GM23338 (cell line): ENCODE measurements around the gene KIF1A. TPM values are rescaled to one million over a fixed set of nuclear protein-coding genes. Genes with fewer than 3 reads are reported as not detected.

Experiments
- ATAC-seq: fragments of 200-7000 bp; cut with Tn5 transposase; 3 replicates; pipeline ENCODE4 v1.9.1; 2020
- DNase-seq: peaks from one replicate; pipeline ENCODE4 v3.0.0-alpha.2; 2015; ENCODE audit warnings: low spot score
- H2AFZ ChIP-seq: fragments of 200-600 bp; sonication (generic); 2 replicates; pipeline ENCODE4 v1.8.0; 2016; ENCODE audit warnings: antibody characterized with exemption, mild to moderate bottlenecking, moderate library complexity
- H3F3A ChIP-seq: fragments of 200-600 bp; sonication (generic); replicated peaks from 2 replicates; pipeline ENCODE4 v1.8.0; 2017; ENCODE audit warnings: antibody characterized with exemption, mixed run types, low read depth
- H3K27ac ChIP-seq: fragments of 200-600 bp; sonication (generic); 2 replicates; pipeline ENCODE4 v1.6.1; 2016; ENCODE audit warnings: low read depth
- H3K27me3 ChIP-seq: fragments of 200-600 bp; sonication (generic); 2 replicates; pipeline ENCODE4 v1.8.0; 2016; ENCODE audit warnings: mild to moderate bottlenecking, mixed run types, moderate library complexity; ENCODE audit not compliant: insufficient read depth
- H3K36me3 ChIP-seq: fragments of 200-600 bp; sonication (generic); 2 replicates; pipeline ENCODE4 v1.8.0; 2016; ENCODE audit warnings: mild to moderate bottlenecking; ENCODE audit not compliant: insufficient read depth
- H3K4me1 ChIP-seq: fragments of 200-600 bp; sonication (generic); 2 replicates; pipeline ENCODE4 v1.8.0; 2016; ENCODE audit warnings: mild to moderate bottlenecking, moderate library complexity; ENCODE audit not compliant: insufficient read depth
- H3K4me2 ChIP-seq: fragments of 200-600 bp; sonication (generic); 2 replicates; pipeline ENCODE4 v1.7.1; 2017; ENCODE audit warnings: mixed run types
- H3K4me3 ChIP-seq: fragments of 200-600 bp; sonication (generic); 2 replicates; pipeline ENCODE4 v1.6.1; 2016; ENCODE audit warnings: mixed run types
- H3K79me2 ChIP-seq: fragments of 200-600 bp; sonication (generic); replicated peaks from 2 replicates; pipeline ENCODE4 v1.8.0; 2017; ENCODE audit warnings: mild to moderate bottlenecking; ENCODE audit not compliant: insufficient read depth
- H3K9me2 ChIP-seq: fragments of 200-600 bp; sonication (generic); 2 replicates; pipeline ENCODE4 v1.8.0; 2017; ENCODE audit not compliant: insufficient read depth
- H4K20me1 ChIP-seq: fragments of 200-600 bp; sonication (generic); replicated peaks from 2 replicates; pipeline ENCODE4 v1.8.0; 2017; ENCODE audit warnings: mild to moderate bottlenecking; ENCODE audit not compliant: insufficient read depth
- H3K27ac Mint-ChIP-seq: 2 replicates; pipeline ENCODE4 v1.8.0; 2020; ENCODE audit warnings: inconsistent platforms, mild to moderate bottlenecking, moderate library complexity, mixed read lengths
- H3K27me3 Mint-ChIP-seq: 3 replicates; pipeline ENCODE4 v1.8.0; 2022; ENCODE audit warnings: low read depth, mild to moderate bottlenecking, moderate library complexity, mixed read lengths, inconsistent platforms; ENCODE audit not compliant: insufficient read depth, poor library complexity
- H3K36me3 Mint-ChIP-seq: 3 replicates; pipeline ENCODE4 v1.8.0; 2021; ENCODE audit warnings: low read depth, mild to moderate bottlenecking, inconsistent platforms, moderate library complexity, mixed read lengths
- H3K4me1 Mint-ChIP-seq: 3 replicates; pipeline ENCODE4 v1.8.0; 2020; ENCODE audit warnings: mild to moderate bottlenecking, inconsistent platforms, mixed read lengths
- H3K4me3 Mint-ChIP-seq: 3 replicates; pipeline ENCODE4 v1.8.0; 2021; ENCODE audit warnings: moderate library complexity, mild to moderate bottlenecking, inconsistent platforms, mixed read lengths
- H3K9me3 Mint-ChIP-seq: 3 replicates; pipeline ENCODE4 v1.8.0; 2020; ENCODE audit warnings: moderate library complexity, mild to moderate bottlenecking, inconsistent platforms, mixed read lengths
- CREB1 ChIP-seq: fragments of 250-450 bp; sonication (Bioruptor Pico); IDR thresholded peaks from 2 replicates; pipeline ENCODE4 v1.5.0; 2020; ENCODE audit warnings: low read depth, mild to moderate bottlenecking, moderate library complexity
- CTCF ChIP-seq, 2 experiments: fragments of 200-600 bp in 1 of 2; sonication (generic) in 1 of 2; conservative IDR thresholded peaks; 2 replicates each; pipeline versions ENCODE4 v1.5.1 to v1.6.1; 2016 to 2017; ENCODE audit warnings: antibody characterized with exemption in 2 of 2, low read depth in 2 of 2, mild to moderate bottlenecking in 2 of 2, moderate library complexity in 1 of 2
- ETS1 ChIP-seq: IDR thresholded peaks from 2 replicates; pipeline ENCODE4 v1.6.1; 2016; ENCODE audit warnings: antibody characterized with exemption
- EZH2 ChIP-seq: fragments of 200-600 bp; sonication (generic); IDR thresholded peaks from one replicate; pipeline ENCODE4 v1.8.0; 2017; ENCODE audit warnings: antibody characterized with exemption, mild to moderate bottlenecking, low read depth; ENCODE audit not compliant: unreplicated experiment
- EZH2phosphoT487 ChIP-seq: fragments of 200-600 bp; sonication (generic); IDR thresholded peaks from one replicate; pipeline ENCODE4 v1.8.1; 2018; ENCODE audit warnings: antibody characterized with exemption; ENCODE audit not compliant: unreplicated experiment
- JUNB ChIP-seq: IDR thresholded peaks from one replicate; pipeline ENCODE4 v1.6.1; 2016; ENCODE audit warnings: antibody characterized with exemption; ENCODE audit not compliant: unreplicated experiment
- NANOG ChIP-seq: IDR thresholded peaks from 2 replicates; pipeline ENCODE4 v1.6.1; 2016; ENCODE audit warnings: antibody characterized with exemption, borderline replicate concordance
- POLR2AphosphoS5 ChIP-seq: IDR thresholded peaks from 2 replicates; pipeline ENCODE4 v1.6.1; 2016; ENCODE audit warnings: antibody characterized with exemption, low read depth
- REST ChIP-seq: IDR thresholded peaks from one replicate; pipeline ENCODE4 v1.6.1; 2018; ENCODE audit warnings: antibody characterized with exemption; ENCODE audit not compliant: unreplicated experiment
- STAT1 ChIP-seq: IDR thresholded peaks from one replicate; pipeline ENCODE4 v1.6.1; 2016; ENCODE audit warnings: antibody characterized with exemption; ENCODE audit not compliant: unreplicated experiment
- ZNF114 ChIP-seq: fragments of 250-450 bp; sonication (Bioruptor Pico); IDR thresholded peaks from 2 replicates; pipeline ENCODE4 v1.5.0; 2020; ENCODE audit warnings: mild to moderate bottlenecking, moderate library complexity
- ZNF331 ChIP-seq: fragments of 250-450 bp; sonication (Bioruptor Pico); IDR thresholded peaks from 2 replicates; pipeline ENCODE4 v1.5.0; 2020; ENCODE audit warnings: low read depth, mild to moderate bottlenecking, moderate library complexity
- ZNF462 ChIP-seq: fragments of 250-450 bp; sonication (Bioruptor Pico); IDR thresholded peaks from 2 replicates; pipeline ENCODE4 v1.5.0; 2020; ENCODE audit warnings: mild to moderate bottlenecking, moderate library complexity
- polyA plus RNA-seq: library from polyadenylated mRNA; unstranded; fragments of >200 nt; fragmentation: Nextera tagmentation; extraction: Ambion mirVana; gene quantifications from 2 replicates; pipeline ENCODE4 v1.2.1, GENCODE V29; 2016
- total RNA-seq: library from RNA; depleted of rRNA; stranded (reverse); fragments of >200 nt; shearing (Covaris generic); gene quantifications from 2 replicates; pipeline ENCODE4 v1.2.3, GENCODE V29; 2014

Gene KIF1A
- total and polyA plus RNA-seq, 2 experiments from 2014 or later, result 169 to 214 TPM

GRCh38 chr2:240774856-240775255 lies 45.2 kb downstream of the KIF1A start:
- Histone ChIP-seq H3K27ac (no peak overlapping the region), H3K4me3 (no peak overlapping the region), H3K36me3 (peaks cover 26% of the 10 kb centered on the region), H2AFZ (no peak overlapping the region), H3K9me2 (no peaks in the 10 kb centered on the region), H3K4me2 (no peak overlapping the region), H3F3A (no peaks in the 10 kb centered on the region), H3K27me3 (no peaks in the 10 kb centered on the region), H3K4me1 (no peaks in the 10 kb centered on the region), H4K20me1 (peaks cover 20% of the 10 kb centered on the region; the same call in 1 of the 2 replicates), H3K79me2 (no peaks in the 10 kb centered on the region)
- no peaks in the 10 kb centered on the region; the same call in 2 of the 3 replicates for H3K9me3 Mint-ChIP-seq
- H3K27me3 Mint-ChIP-seq, result peaks cover 9% of the 10 kb centered on the region
- ATAC-seq (no peak), DNase-seq (no peak)
- H3K27ac Mint-ChIP-seq, result no peak overlapping the region
- no peak overlapping the region for H3K4me3 Mint-ChIP-seq
- no peaks in the 10 kb centered on the region for H3K4me1 Mint-ChIP-seq
- TF ChIP-seq CREB1 (CRISPR knock-in tag) (no peak), EZH2 (no peak), ZNF331 (CRISPR knock-in tag) (no peak), POLR2AphosphoS5 (no peak), STAT1 (no peak), ZNF462 (CRISPR knock-in tag) (no peak), CTCF (conservative IDR thresholded peaks at IDR 0.05; ENCODE audit: low read depth in 2 of 2) (no peak), ETS1 (no peak), REST (no peak), EZH2phosphoT487 (no peak), ZNF114 (CRISPR knock-in tag) (no peak), JUNB (no peak), NANOG (no peak)
- peaks cover 65% of the 10 kb centered on the region for H3K36me3 Mint-ChIP-seq
